GM19372 (cell line): Measurements from ENCODE around the gene FCN2.

Experiments
- ATAC-seq: cut with Tn5 transposase; IDR thresholded peaks from one replicate; pipeline ENCODE4 v1.9.1; 2021; ENCODE audit warnings: mild to moderate bottlenecking, low read depth, moderate library complexity; ENCODE audit not compliant: unreplicated experiment

The FCN2 gene

GRCh38 chr9:134886413-134886913 lies 5.9 kb downstream of the FCN2 start:
- no peak for ATAC-seq

- no peak for ATAC-seq
Observed at GRCh38 chr9:134887219-134887618, 6.6 kb downstream of the FCN2 start.

GRCh38 chr9:134887686-134888602 lies 7.3 kb downstream of the FCN2 start:
- no peak for ATAC-seq

GRCh38 chr9:134888603-134889190 lies 8.1 kb downstream of the FCN2 start:
- no peak for ATAC-seq

- no peak for ATAC-seq
Observed at GRCh38 chr9:134889386-134890154, 9.0 kb downstream of the FCN2 start.

- ATAC-seq: no peak
Observed at GRCh38 chr9:134890155-134890495, 9.5 kb downstream of the FCN2 start.

GRCh38 chr9:134891053-134891452 lies 10.4 kb downstream of the FCN2 start:
- no peak for ATAC-seq

- ATAC-seq: no peak
Observed at GRCh38 chr9:134891713-134892112, 11.1 kb downstream of the FCN2 start.

- ATAC-seq: no peak
Observed at GRCh38 chr9:134892221-134892620, 11.6 kb downstream of the FCN2 start.

- no peak for ATAC-seq
Observed at GRCh38 chr9:134892820-134893420, 12.3 kb downstream of the FCN2 start.

GRCh38 chr9:134894136-134894860 lies 13.7 kb downstream of the FCN2 start:
- no peak for ATAC-seq

GRCh38 chr9:134895097-134895496 lies 14.5 kb downstream of the FCN2 start:
- ATAC-seq: no peak

GRCh38 chr9:134895567-134895907 lies 14.9 kb downstream of the FCN2 start:
- no peak for ATAC-seq

GRCh38 chr9:134895908-134896833 lies 15.6 kb downstream of the FCN2 start:
- ATAC-seq: no peak

GRCh38 chr9:134896834-134897583 lies 16.4 kb downstream of the FCN2 start:
- no peak for ATAC-seq

GRCh38 chr9:134897584-134898170 lies 17.1 kb downstream of the FCN2 start:
- ATAC-seq: no peak

- ATAC-seq: no peak
Observed at GRCh38 chr9:134898319-134898718, 17.7 kb downstream of the FCN2 start.

GRCh38 chr9:134899168-134899567 lies 18.6 kb downstream of the FCN2 start:
- ATAC-seq: no peak
